Activated CD4-positive, CD25-positive, alpha-beta regulatory T cell treated with anti-CD3 and anti-CD28 coated beads, Interleukin-2, amount 50 U/mL, for 72 hours (primary cell): ENCODE measurements around the gene CECR2.

Experiments used
- DNase-seq: peaks from one replicate; pipeline ENCODE4 v3.0.0; 2021

CECR2 gene

DNA sequence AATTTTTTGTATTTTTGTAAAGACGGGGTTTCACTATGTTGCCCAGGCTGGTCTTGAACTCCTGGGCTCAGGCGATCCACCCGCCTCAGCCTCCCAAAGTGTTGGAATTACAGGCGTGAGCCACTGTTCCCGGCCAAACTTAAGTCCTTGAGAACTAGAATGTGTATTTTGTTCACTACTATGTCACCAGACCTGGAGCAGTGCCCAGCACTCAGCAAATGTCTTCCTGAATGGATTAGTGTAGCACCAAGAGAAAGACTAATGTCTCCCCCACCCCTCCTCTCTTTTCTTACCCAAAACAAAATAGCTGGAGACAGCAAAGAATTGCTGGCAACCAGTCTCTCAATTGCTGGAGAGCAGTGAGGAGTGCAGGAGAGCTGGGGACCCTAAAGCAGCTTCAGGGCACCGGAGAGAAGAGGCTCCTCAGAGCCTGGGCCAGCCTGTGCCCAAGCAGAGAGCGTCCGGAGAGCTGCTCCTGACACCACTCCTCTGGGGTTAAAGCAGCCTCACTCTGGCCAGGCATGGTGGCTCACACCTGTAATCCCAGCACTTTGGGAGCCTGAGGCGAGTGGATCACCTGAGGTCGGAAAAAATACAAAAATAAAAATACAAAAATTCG is 209.0 kb downstream of the CECR2 start:
- DNase-seq = no peak

DNA sequence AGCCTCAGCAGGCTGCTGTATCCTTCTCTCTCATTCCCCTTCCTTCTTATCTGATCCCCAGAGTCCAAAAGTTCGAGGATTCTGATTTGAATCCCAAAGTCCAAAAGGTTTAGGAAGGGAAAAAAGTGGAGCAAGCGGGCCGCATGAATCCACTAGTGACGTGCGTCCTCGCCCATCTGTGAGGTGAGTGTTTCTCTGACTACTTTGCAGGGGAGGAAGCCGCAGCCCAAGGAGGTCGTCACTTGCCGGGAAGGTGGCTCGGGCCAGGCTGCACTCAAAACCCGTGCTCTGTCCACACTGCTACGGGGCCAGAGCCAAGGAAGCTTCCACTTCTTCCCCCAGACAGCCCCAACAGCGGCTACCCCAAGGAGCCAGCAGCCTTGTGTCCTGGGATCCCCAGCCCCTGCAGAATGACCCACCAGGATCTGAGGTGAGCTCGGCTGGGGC is 210.3 kb downstream of the CECR2 start:
- DNase-seq = no peak

GRCh38 chr22:17580441-17581031 is 211.3 kb downstream of the CECR2 start:
- DNase-seq = no peak

DNA sequence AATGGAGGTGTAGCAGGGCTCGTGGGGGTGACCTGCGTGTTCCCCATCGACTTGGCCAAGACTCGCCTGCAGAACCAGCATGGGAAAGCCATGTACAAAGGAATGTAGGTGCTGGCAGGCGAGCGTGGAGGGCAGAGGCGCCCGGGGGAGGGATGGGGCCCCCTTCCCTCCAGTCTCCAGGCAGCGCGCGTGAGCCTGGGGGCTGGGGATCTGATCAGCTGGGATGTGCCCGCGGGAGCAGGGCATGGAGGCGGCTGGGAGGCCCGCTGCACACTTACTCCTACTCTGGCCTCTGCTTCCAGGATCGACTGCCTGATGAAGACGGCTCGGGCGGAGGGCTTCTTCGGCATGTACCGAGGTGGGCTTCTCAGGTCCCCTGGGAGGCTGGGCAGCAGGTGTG is 211.8 kb downstream of the CECR2 start:
- no peak for DNase-seq

- no peak for DNase-seq
These were observed 212.4 kb downstream of the CECR2 start for GRCh38 chr22:17581631-17582030.

GRCh38 chr22:17583151-17583550 is 213.9 kb downstream of the CECR2 start:
- no peak for DNase-seq

GRCh38 chr22:17586831-17587440 is 217.7 kb downstream of the CECR2 start:
- DNase-seq = no peak

- no peak for DNase-seq
These were observed 218.4 kb downstream of the CECR2 start for GRCh38 chr22:17587629-17588028.

GRCh38 chr22:17588606-17589005 is 219.3 kb downstream of the CECR2 start:
- DNase-seq = no peak

DNA sequence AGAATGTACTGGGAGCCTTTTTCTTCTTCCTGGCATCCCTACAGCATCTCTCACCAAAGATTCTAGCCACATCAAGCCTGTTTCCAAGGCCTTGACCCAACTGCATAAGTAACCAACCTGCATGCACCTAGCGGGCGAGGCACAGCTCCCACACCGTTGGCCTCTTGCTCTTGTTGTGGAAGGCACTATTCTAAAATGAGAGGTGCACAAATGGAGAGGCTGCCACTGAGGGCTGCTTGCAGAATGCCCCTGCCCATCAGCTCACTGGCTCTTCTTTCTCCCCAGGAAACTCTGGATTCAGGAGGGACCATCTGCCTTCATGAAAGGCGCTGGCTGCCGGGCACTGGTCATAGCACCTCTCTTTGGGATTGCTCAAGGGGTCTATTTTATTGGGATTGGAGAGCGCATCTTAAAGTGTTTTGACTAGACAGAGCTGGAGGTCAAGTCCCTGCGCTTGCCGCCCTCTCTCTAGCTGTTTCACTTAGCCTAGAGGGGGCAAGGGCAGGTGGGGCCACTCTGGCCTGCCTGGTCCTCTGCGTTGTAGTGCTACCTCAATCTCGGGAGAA is 220.6 kb downstream of the CECR2 start:
- no peak for DNase-seq

GRCh38 chr22:17590586-17590985 is 221.3 kb downstream of the CECR2 start:
- no peak for DNase-seq

GRCh38 chr22:17592201-17592600 is 222.9 kb downstream of the CECR2 start:
- DNase-seq = no peak

DNA sequence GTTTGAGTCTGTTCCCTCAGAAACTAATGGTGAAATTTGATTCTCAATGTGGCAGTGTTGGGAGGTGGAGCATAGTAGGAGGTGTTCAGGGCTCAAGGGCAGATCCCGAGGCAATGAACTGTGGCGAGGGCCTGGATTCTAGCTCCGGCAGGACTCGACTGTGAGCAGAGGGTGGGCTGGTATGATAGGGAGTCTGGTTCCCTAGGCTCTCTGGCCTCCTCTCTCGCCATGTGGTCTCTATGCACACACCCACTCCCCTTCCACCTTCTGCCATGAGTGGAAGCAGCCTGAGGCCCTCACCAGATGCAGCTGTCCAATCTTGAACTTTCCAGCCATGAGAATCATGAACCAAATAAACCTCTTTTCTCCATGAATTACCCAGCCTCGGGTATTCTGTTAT is 227.0 kb downstream of the CECR2 start:
- no peak for DNase-seq

GRCh38 chr22:17597217-17597616 is 228.0 kb downstream of the CECR2 start:
- DNase-seq = no peak

GRCh38 chr22:17598318-17598717 is 229.1 kb downstream of the CECR2 start:
- no peak for DNase-seq

DNA sequence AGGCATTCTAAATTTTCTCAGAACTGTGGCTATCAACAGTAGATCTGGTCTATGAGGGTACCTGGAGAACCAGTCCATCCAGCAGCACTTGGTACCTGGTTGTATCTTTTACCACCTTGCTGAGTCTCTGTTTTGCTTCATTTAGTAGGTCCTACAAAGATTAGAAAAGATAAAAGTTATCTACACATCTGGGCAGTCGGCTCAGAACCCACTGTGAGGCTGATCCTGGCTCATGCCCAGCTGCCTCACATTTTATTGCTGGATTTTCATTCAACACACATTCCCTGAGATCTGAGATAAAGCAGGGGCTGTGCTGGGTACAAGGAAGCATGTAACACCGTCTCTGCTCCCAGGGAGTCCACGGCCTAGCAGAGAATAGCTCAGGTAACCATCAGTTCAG is 231.8 kb downstream of the CECR2 start:
- DNase-seq = no peak

DNA sequence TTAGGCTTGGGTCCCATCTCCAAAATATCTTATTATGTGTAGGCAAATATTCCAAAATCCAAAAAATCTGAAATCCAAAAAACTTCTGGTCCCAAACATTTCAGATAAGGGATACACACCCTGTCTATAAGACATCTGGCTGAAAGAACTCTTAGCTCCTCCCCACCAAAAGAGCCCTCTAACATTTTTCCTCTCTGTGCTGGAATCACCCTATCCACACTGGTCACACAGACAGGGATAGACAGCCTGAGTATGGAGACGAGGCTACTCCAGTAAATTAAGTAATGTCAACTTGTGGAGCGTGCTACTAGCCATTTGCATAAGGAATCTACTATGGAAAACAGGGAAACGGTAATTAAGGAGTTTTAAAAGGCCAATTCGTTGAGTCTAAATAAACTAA is 234.4 kb downstream of the CECR2 start:
- no peak for DNase-seq

GRCh38 chr22:17606496-17606895 is 237.2 kb downstream of the CECR2 start:
- no peak for DNase-seq
